LNCaP clone FGC (cell line): ENCODE results near the gene CCDC13.

Experiments used
- DNase-seq: peaks from one replicate; pipeline ENCODE4 v3.0.0-alpha.2; 2011; ENCODE audit warnings: low read depth
- H3K4me3 ChIP-seq: 2 replicates; pipeline ENCODE4 v1.5.1; 2011; ENCODE audit warnings: mild to moderate bottlenecking, low read depth, low read length, control low read depth
- TF ChIP-seq, protein P1 (sequence below): IDR thresholded peaks from 2 replicates; pipeline ENCODE4 v1.5.1; 2012; ENCODE audit warnings: mild to moderate bottlenecking; ENCODE audit not compliant: control insufficient read depth, insufficient read depth; ENCODE audit errors: extremely low read depth

CCDC13 gene

DNA sequence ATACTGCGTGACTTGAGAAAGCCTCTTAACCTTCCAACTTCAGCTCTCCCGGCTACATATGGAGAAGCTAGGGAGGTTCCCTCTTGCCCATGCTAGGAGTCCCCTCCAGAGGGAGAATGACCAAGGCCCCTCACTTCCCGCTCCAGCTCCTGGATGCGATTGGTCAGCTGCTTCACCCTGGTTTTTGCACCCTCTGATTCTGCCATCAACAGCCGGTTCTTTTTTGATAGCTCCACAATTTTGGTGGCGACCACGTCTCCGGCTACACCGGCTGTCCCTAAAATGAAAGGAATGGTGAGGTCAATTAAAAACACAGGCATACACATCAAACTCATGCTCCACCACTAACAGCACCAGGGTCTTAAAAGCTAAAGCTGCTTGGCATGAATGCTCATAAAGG is 20.6 kb downstream of the CCDC13 start:
- no peak overlapping the region for H3K4me3 ChIP-seq
- DNase-seq, result no peak
- TF ChIP-seq, protein P1, sequence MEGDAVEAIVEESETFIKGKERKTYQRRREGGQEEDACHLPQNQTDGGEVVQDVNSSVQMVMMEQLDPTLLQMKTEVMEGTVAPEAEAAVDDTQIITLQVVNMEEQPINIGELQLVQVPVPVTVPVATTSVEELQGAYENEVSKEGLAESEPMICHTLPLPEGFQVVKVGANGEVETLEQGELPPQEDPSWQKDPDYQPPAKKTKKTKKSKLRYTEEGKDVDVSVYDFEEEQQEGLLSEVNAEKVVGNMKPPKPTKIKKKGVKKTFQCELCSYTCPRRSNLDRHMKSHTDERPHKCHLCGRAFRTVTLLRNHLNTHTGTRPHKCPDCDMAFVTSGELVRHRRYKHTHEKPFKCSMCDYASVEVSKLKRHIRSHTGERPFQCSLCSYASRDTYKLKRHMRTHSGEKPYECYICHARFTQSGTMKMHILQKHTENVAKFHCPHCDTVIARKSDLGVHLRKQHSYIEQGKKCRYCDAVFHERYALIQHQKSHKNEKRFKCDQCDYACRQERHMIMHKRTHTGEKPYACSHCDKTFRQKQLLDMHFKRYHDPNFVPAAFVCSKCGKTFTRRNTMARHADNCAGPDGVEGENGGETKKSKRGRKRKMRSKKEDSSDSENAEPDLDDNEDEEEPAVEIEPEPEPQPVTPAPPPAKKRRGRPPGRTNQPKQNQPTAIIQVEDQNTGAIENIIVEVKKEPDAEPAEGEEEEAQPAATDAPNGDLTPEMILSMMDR, result no peak

- no peak for DNase-seq
- TF ChIP-seq, protein P1, result no peak
- H3K4me3 ChIP-seq, result no peak overlapping the region
Observed at GRCh38 chr3:42751609-42752008, 21.4 kb downstream of the CCDC13 start.

DNA sequence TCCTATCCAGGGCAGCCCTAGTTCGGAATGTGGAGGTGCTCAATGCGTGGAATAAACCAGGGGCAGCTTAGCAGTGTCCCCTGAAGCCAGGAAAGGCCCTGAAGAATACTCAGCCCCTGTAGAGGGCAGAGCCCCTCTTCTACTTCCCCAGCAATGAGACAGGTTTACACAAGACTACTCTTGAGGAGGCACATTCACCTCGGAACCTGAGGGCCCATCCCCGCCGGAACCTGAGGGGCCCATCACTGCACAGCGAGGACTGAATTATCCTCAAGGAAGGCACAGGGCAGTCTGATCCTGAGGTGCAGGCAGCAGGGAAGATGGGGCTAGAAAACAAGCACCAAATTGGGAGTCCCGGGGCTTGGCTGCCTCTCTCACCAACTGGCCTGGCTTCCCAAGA is 22.2 kb downstream of the CCDC13 start:
- DNase-seq, result no peak
- TF ChIP-seq, protein P1, result no peak
- no peak overlapping the region for H3K4me3 ChIP-seq

GRCh38 chr3:42749753-42750231 is 23.3 kb downstream of the CCDC13 start:
- no peak for DNase-seq

GRCh38 chr3:42749025-42749752 is 23.9 kb downstream of the CCDC13 start:
- TF ChIP-seq, protein P1, result no peak
- no peak for DNase-seq
- no peak overlapping the region for H3K4me3 ChIP-seq

More at GRCh38 chr3:42749753-42750231, 23.3 kb downstream of the CCDC13 start:
- TF ChIP-seq, protein P1, result peak; percentile 22; the same call in 1 of the 2 replicates
- no peak overlapping the region for H3K4me3 ChIP-seq

- TF ChIP-seq, protein P1, result no peak
- no peak for DNase-seq
- no peak overlapping the region for H3K4me3 ChIP-seq
Observed at GRCh38 chr3:42747581-42747980, 25.5 kb downstream of the CCDC13 start.
